ENCODE data around the gene PAPOLA.

DNA sequence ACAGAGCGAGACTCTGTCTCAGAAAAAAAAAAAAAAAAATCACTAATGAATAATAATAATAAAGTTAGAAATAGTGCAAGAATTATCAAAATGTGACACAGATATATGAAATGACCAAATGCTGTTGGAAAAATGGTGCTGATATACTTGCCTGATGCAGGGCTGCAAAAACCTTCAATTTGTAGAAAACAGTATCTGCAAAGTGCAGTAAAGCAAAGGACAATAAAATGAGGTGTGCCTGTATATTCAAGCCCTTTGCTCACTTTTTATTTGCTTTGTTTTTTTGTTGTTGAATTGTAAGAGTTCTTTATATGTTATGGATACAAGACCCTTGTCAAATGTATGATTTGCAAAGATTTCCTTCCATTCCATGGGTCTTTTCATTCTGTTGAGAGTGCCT lies 9.0 kb upstream of the PAPOLA start:
- TF ChIP-seq, protein P1, sequence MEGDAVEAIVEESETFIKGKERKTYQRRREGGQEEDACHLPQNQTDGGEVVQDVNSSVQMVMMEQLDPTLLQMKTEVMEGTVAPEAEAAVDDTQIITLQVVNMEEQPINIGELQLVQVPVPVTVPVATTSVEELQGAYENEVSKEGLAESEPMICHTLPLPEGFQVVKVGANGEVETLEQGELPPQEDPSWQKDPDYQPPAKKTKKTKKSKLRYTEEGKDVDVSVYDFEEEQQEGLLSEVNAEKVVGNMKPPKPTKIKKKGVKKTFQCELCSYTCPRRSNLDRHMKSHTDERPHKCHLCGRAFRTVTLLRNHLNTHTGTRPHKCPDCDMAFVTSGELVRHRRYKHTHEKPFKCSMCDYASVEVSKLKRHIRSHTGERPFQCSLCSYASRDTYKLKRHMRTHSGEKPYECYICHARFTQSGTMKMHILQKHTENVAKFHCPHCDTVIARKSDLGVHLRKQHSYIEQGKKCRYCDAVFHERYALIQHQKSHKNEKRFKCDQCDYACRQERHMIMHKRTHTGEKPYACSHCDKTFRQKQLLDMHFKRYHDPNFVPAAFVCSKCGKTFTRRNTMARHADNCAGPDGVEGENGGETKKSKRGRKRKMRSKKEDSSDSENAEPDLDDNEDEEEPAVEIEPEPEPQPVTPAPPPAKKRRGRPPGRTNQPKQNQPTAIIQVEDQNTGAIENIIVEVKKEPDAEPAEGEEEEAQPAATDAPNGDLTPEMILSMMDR (IDR thresholded peaks at IDR 0.05), result no peak
- no peak for TF ChIP-seq POLR2A (IDR thresholded peaks at IDR 0.05)

Data from thyroid gland (tissue), 4 donors.